GM12873 (cell line): ENCODE data around the gene THOC6.

Experiments used
- CTCF ChIP-seq: IDR thresholded peaks from 2 replicates; pipeline ENCODE4 v1.5.1; 2012; ENCODE audit warnings: low read depth, mild to moderate bottlenecking, moderate library complexity, low read length, control low read depth; ENCODE audit not compliant: insufficient read depth; ENCODE audit errors: missing control alignments

The THOC6 gene

GRCh38 chr16:3062553-3062952 lies 38.7 kb downstream of the THOC6 start:
- no peak for TF ChIP-seq CTCF

GRCh38 chr16:3063625-3064386 lies 40.0 kb downstream of the THOC6 start:
- no peak for TF ChIP-seq CTCF

- no peak for TF ChIP-seq CTCF
These were observed 41.4 kb downstream of the THOC6 start, which contains the start of gene IL32 for GRCh38 chr16:3065069-3065741. IL32 (plus strand) TSS chr16:3065640; CDS start chr16:3065812, 172 bp downstream.

GRCh38 chr16:3065742-3066439 lies 42.1 kb downstream of the THOC6 start:
- no peak for TF ChIP-seq CTCF

GRCh38 chr16:3066440-3066748 lies 42.6 kb downstream of the THOC6 start:
- TF ChIP-seq CTCF = no peak

GRCh38 chr16:3068487-3068886 lies 44.7 kb downstream of the THOC6 start:
- no peak for TF ChIP-seq CTCF

- no peak for TF ChIP-seq CTCF
These were observed 46.8 kb downstream of the THOC6 start for GRCh38 chr16:3070608-3071111.
